ENCODE data around the gene TMEM259.

TMEM259 gene

GRCh38 chr19:1001538-1002166, 19.3 kb downstream of the TMEM259 start:
- no peak overlapping the region for H4K8ac ChIP-seq (ENCODE audit: low read length)
- H2BK12ac ChIP-seq (ENCODE audit: low read length in 2 of 2): no peak overlapping the region
- no peak overlapping the region for H2BK120ac ChIP-seq (ENCODE audit: low read depth, low read length)
- no peak overlapping the region for H3K23ac ChIP-seq (ENCODE audit: low read length in 2 of 2)
- H3K18ac ChIP-seq (ENCODE audit: low read depth in 1 of 2, low read length in 2 of 2): no peak overlapping the region
- H2BK15ac ChIP-seq (ENCODE audit: low read depth, poor library complexity, severe bottlenecking): no peak overlapping the region
- no peak overlapping the region for H2AFZ ChIP-seq (ENCODE audit: low read depth, low read length)
- H3K9me3 ChIP-seq (ENCODE audit: control insufficient read depth, low read length): no peaks in the 10 kb centered on the region
- no peak overlapping the region for H2AK5ac ChIP-seq (ENCODE audit: low read length, severe bottlenecking)
- H3K4me2 ChIP-seq (ENCODE audit: low read length, poor library complexity, severe bottlenecking): no peak overlapping the region
- H3K36me3 ChIP-seq (ENCODE audit: control insufficient read depth in 1 of 2, insufficient read depth in 2 of 2, low read depth in 1 of 2, low read length in 2 of 2): peaks cover 0 to 4% of the 10 kb centered on the region in 2 experiments
- DNase-seq: peak; percentile 52
- WGBS: 23% methylated on average over 15 of the region's 20 CpGs
- no peak overlapping the region for H3K4me3 ChIP-seq (ENCODE audit: insufficient read depth in 1 of 2, low read depth in 1 of 2, low read length in 2 of 2)
- H3K14ac ChIP-seq (ENCODE audit: low read length in 2 of 2): no peak overlapping the region
- no peaks in the 10 kb centered on the region for H3K79me1 ChIP-seq (replicated peaks; ENCODE audit: low read length, poor library complexity, severe bottlenecking)
- no peak overlapping the region for H3K4ac ChIP-seq (ENCODE audit: low read depth in 1 of 2, low read length in 2 of 2)
- H3K27me3 ChIP-seq (ENCODE audit: control insufficient read depth in 1 of 2, insufficient read depth in 1 of 2, low read length in 2 of 2): peaks cover 34 to 64% of the 10 kb centered on the region in 2 experiments
- H3K9ac ChIP-seq (ENCODE audit: low read length): no peak overlapping the region
- peaks cover 5% of the 10 kb centered on the region for H3K4me1 ChIP-seq (ENCODE audit: control insufficient read depth, insufficient read depth, low read depth, low read length)
- H2BK5ac ChIP-seq (ENCODE audit: low read depth, low read length, poor library complexity, severe bottlenecking): no peak overlapping the region
- no peak overlapping the region for H3K27ac ChIP-seq (ENCODE audit: low read length, poor library complexity, severe bottlenecking)
- no peak overlapping the region for H4K91ac ChIP-seq (ENCODE audit: low read length)

GRCh38 chr19:1000591-1001537, 20.1 kb downstream of the TMEM259 start:
- no peak overlapping the region for H3K4me3 ChIP-seq (ENCODE audit: insufficient read depth in 1 of 2, low read depth in 1 of 2, low read length in 2 of 2)
- no peak overlapping the region for H4K91ac ChIP-seq (ENCODE audit: low read length)
- H3K27ac ChIP-seq (ENCODE audit: low read length, poor library complexity, severe bottlenecking): no peak overlapping the region
- no peak overlapping the region for H2BK12ac ChIP-seq (ENCODE audit: low read length in 2 of 2)
- no peak overlapping the region for H3K18ac ChIP-seq (ENCODE audit: low read depth in 1 of 2, low read length in 2 of 2)
- H3K4me2 ChIP-seq (ENCODE audit: low read length, poor library complexity, severe bottlenecking): peak overlapping the region; percentile 26
- no peak overlapping the region for H4K8ac ChIP-seq (ENCODE audit: low read length)
- H2BK5ac ChIP-seq (ENCODE audit: low read depth, low read length, poor library complexity, severe bottlenecking): no peak overlapping the region
- H3K9ac ChIP-seq (ENCODE audit: low read length): no peak overlapping the region
- no peaks in the 10 kb centered on the region for H3K79me1 ChIP-seq (replicated peaks; ENCODE audit: low read length, poor library complexity, severe bottlenecking)
- H2AFZ ChIP-seq (ENCODE audit: low read depth, low read length): no peak overlapping the region
- H2BK120ac ChIP-seq (ENCODE audit: low read depth, low read length): no peak overlapping the region
- H2AK5ac ChIP-seq (ENCODE audit: low read length, severe bottlenecking): no peak overlapping the region
- H3K9me3 ChIP-seq (ENCODE audit: control insufficient read depth, low read length): no peaks in the 10 kb centered on the region
- peaks cover 12% of the 10 kb centered on the region for H3K4me1 ChIP-seq (ENCODE audit: control insufficient read depth, insufficient read depth, low read depth, low read length)
- H3K14ac ChIP-seq (ENCODE audit: low read length in 2 of 2): no peak overlapping the region
- DNase-seq: no peak
- H3K36me3 ChIP-seq (ENCODE audit: control insufficient read depth in 1 of 2, insufficient read depth in 2 of 2, low read depth in 1 of 2, low read length in 2 of 2): peaks cover 0 to under 1% of the 10 kb centered on the region in 2 experiments
- peaks cover 42 to 72% of the 10 kb centered on the region in 2 experiments for H3K27me3 ChIP-seq (ENCODE audit: control insufficient read depth in 1 of 2, insufficient read depth in 1 of 2, low read length in 2 of 2)
- no peak overlapping the region for H3K23ac ChIP-seq (ENCODE audit: low read length in 2 of 2)
- no peak overlapping the region for H3K4ac ChIP-seq (ENCODE audit: low read depth in 1 of 2, low read length in 2 of 2)
- H2BK15ac ChIP-seq (ENCODE audit: low read depth, poor library complexity, severe bottlenecking): peak overlapping the region; percentile 33
- WGBS: 11% methylated on average over 54 of the region's 73 CpGs

GRCh38 chr19:1000095-1000494, 20.8 kb downstream of the TMEM259 start, which contains the start of gene GRIN3B:
Gene GRIN3B, plus strand, starts transcription at chr19:1000419. Its CDS starts 19 bp downstream, at chr19:1000438.
- H3K36me3 ChIP-seq (ENCODE audit: control insufficient read depth in 1 of 2, insufficient read depth in 2 of 2, low read depth in 1 of 2, low read length in 2 of 2): peaks cover 0 to 8% of the 10 kb centered on the region in 2 experiments
- no peaks in the 10 kb centered on the region for H3K79me1 ChIP-seq (replicated peaks; ENCODE audit: low read length, poor library complexity, severe bottlenecking)
- peak within 1 kb of the TSS; percentile 73 for H3K4me2 ChIP-seq (ENCODE audit: low read length, poor library complexity, severe bottlenecking)
- no peak within 1 kb of the TSS for H3K23ac ChIP-seq (ENCODE audit: low read length in 2 of 2)
- peak within 1 kb of the TSS; percentile 19 for H2AFZ ChIP-seq (ENCODE audit: low read depth, low read length)
- H2BK120ac ChIP-seq (ENCODE audit: low read depth, low read length): no peak within 1 kb of the TSS
- H2BK15ac ChIP-seq (ENCODE audit: low read depth, poor library complexity, severe bottlenecking): peak within 1 kb of the TSS; percentile 33
- H3K18ac ChIP-seq (ENCODE audit: low read depth in 1 of 2, low read length in 2 of 2): no peak within 1 kb of the TSS
- H4K91ac ChIP-seq (ENCODE audit: low read length): no peak within 1 kb of the TSS
- H3K4me1 ChIP-seq (ENCODE audit: control insufficient read depth, insufficient read depth, low read depth, low read length): peaks cover 20% of the 10 kb centered on the region
- peak within 1 kb of the TSS in 1 of 2 experiments; percentile 38 for H3K4me3 ChIP-seq (ENCODE audit: insufficient read depth in 1 of 2, low read depth in 1 of 2, low read length in 2 of 2)
- no peak within 1 kb of the TSS for H2BK12ac ChIP-seq (ENCODE audit: low read length in 2 of 2)
- peak; percentile 51 for DNase-seq
- no peak within 1 kb of the TSS for H3K4ac ChIP-seq (ENCODE audit: low read depth in 1 of 2, low read length in 2 of 2)
- H2BK5ac ChIP-seq (ENCODE audit: low read depth, low read length, poor library complexity, severe bottlenecking): no peak within 1 kb of the TSS
- whole genome bisulfite sequencing: 2% methylated on average over 39 of the region's 43 CpGs
- no peak within 1 kb of the TSS for H4K8ac ChIP-seq (ENCODE audit: low read length)
- H3K9me3 ChIP-seq (ENCODE audit: control insufficient read depth, low read length): no peaks in the 10 kb centered on the region
- no peak within 1 kb of the TSS for H2AK5ac ChIP-seq (ENCODE audit: low read length, severe bottlenecking)
- H3K9ac ChIP-seq (ENCODE audit: low read length): no peak within 1 kb of the TSS
- H3K27ac ChIP-seq (ENCODE audit: low read length, poor library complexity, severe bottlenecking): no peak within 1 kb of the TSS
- H3K27me3 ChIP-seq (ENCODE audit: control insufficient read depth in 1 of 2, insufficient read depth in 1 of 2, low read length in 2 of 2): peaks cover 45 to 78% of the 10 kb centered on the region in 2 experiments
- H3K14ac ChIP-seq (ENCODE audit: low read length in 2 of 2): no peak within 1 kb of the TSS

GRCh38 chr19:999379-999719, 21.6 kb downstream of the TMEM259 start:
- H4K8ac ChIP-seq (ENCODE audit: low read length): no peak overlapping the region
- H3K27me3 ChIP-seq (ENCODE audit: control insufficient read depth in 1 of 2, insufficient read depth in 1 of 2, low read length in 2 of 2): peaks cover 45 to 73% of the 10 kb centered on the region in 2 experiments
- no peak overlapping the region for H2AK5ac ChIP-seq (ENCODE audit: low read length, severe bottlenecking)
- H2BK5ac ChIP-seq (ENCODE audit: low read depth, low read length, poor library complexity, severe bottlenecking): no peak overlapping the region
- H3K79me1 ChIP-seq (replicated peaks; ENCODE audit: low read length, poor library complexity, severe bottlenecking): no peaks in the 10 kb centered on the region
- no peak overlapping the region for H3K9ac ChIP-seq (ENCODE audit: low read length)
- H3K36me3 ChIP-seq (ENCODE audit: control insufficient read depth in 1 of 2, insufficient read depth in 2 of 2, low read depth in 1 of 2, low read length in 2 of 2): peaks cover 0 to 16% of the 10 kb centered on the region in 2 experiments
- no peak overlapping the region for H4K91ac ChIP-seq (ENCODE audit: low read length)
- peaks cover 23% of the 10 kb centered on the region for H3K4me1 ChIP-seq (ENCODE audit: control insufficient read depth, insufficient read depth, low read depth, low read length)
- no peak overlapping the region for H3K4me3 ChIP-seq (ENCODE audit: insufficient read depth in 1 of 2, low read depth in 1 of 2, low read length in 2 of 2)
- no peak overlapping the region for H2AFZ ChIP-seq (ENCODE audit: low read depth, low read length)
- H2BK12ac ChIP-seq (ENCODE audit: low read length in 2 of 2): no peak overlapping the region
- no peak overlapping the region for H3K23ac ChIP-seq (ENCODE audit: low read length in 2 of 2)
- no peak overlapping the region for H2BK15ac ChIP-seq (ENCODE audit: low read depth, poor library complexity, severe bottlenecking)
- no peaks in the 10 kb centered on the region for H3K9me3 ChIP-seq (ENCODE audit: control insufficient read depth, low read length)
- 83% methylated on average over 3 of the region's 3 CpGs for WGBS
- H3K27ac ChIP-seq (ENCODE audit: low read length, poor library complexity, severe bottlenecking): no peak overlapping the region
- H3K4me2 ChIP-seq (ENCODE audit: low read length, poor library complexity, severe bottlenecking): no peak overlapping the region
- H3K14ac ChIP-seq (ENCODE audit: low read length in 2 of 2): no peak overlapping the region
- H2BK120ac ChIP-seq (ENCODE audit: low read depth, low read length): no peak overlapping the region
- H3K18ac ChIP-seq (ENCODE audit: low read depth in 1 of 2, low read length in 2 of 2): no peak overlapping the region
- no peak overlapping the region for H3K4ac ChIP-seq (ENCODE audit: low read depth in 1 of 2, low read length in 2 of 2)
- DNase-seq: no peak

Measured in mesenchymal stem cell (in vitro differentiated cells and primary cell).